Measurements from ENCODE around the gene SLX9.

The SLX9 gene

DNA sequence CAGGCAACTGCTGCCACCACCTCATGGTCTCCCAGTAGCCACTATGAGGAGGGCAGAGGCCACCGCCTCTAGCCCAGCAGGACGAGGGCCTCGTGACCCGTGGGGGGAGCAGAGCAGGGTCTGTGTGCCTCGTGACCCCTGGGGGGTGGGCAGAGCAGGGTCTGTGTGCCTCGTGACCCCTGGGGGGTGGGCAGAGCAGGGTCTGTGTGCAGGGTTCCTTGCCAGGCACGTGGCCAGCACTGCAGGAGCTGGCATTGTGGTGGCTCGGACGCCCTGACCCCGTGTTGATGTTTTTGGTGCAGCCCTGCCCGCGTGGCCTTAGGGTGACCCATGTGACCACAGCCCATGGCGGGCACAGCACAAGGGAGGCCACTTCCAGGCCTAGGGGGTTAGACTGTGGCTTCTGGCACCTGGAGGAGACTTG is 52.8 kb downstream of the SLX9 start:
- DNase-seq, result no peak

DNA sequence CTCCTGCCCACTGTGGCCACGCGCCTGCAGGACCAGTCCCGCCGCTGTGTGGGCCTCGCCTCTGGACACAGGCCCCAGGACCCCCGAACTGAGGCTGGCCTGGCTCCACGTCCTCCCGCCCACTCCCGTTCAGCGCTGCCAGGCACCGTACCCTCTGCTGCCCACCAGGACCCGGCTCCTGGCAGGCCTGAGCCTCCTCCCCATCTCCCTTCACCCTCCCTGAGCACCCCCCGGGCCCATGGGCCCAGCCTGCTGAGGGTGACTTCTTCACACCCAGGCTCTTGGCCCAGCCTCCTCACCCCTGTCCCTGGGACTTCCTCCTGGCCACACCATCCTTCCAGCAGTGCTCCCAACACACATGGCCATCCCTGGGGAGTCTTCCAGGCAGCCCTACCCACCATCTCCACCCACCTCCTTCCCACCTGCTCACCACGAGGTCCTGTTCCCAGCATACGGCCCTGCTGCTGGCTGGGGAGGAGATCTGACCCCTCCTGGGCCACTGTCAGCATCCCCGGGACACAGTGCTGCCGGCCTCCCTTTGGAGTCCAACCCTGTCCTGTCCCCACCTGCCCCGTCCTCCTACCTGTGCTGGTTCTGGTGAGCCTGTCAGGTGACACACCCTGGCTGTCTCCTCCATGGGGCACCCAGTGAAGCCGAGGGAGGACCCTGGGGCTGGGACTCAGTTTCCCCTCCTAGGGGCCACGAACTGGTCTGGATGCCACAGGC is 53.7 kb downstream of the SLX9 start:
- no peak for DNase-seq

- no peak for DNase-seq
These were observed 54.3 kb downstream of the SLX9 start for GRCh38 chr21:44994047-44994694.

DNA sequence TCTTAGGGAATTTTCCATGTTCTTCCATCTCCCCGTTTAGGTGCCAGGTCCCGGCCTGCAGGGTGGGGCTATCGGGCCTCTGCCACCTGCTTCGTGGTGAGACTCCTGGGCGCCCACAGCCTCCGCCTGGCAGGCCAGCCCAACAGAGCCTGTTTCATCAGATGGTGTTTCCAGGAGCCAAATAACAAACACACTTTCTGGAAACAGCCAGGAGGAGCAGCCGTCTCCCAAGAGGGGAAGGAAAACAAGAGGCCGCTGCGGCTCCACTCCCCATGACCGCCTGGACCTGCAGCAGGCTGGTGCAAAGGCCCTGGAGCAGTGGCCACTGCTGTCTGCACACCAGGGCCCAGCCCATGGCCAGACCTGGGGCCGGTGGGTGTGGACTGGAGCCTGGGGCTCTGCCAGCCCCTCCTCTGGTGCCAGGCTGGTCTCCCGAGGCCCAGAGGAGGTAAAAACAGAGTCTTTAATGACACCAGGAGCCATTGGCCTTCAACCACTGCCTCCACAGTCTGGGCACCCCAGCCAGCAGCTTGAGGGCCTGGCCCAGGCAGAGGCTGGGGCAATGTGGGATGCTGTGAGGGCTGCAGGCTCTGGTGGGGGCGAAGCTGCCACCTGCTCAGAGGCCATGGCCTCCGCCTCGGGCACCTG is 55.0 kb downstream of the SLX9 start:
- no peak for DNase-seq

DNA sequence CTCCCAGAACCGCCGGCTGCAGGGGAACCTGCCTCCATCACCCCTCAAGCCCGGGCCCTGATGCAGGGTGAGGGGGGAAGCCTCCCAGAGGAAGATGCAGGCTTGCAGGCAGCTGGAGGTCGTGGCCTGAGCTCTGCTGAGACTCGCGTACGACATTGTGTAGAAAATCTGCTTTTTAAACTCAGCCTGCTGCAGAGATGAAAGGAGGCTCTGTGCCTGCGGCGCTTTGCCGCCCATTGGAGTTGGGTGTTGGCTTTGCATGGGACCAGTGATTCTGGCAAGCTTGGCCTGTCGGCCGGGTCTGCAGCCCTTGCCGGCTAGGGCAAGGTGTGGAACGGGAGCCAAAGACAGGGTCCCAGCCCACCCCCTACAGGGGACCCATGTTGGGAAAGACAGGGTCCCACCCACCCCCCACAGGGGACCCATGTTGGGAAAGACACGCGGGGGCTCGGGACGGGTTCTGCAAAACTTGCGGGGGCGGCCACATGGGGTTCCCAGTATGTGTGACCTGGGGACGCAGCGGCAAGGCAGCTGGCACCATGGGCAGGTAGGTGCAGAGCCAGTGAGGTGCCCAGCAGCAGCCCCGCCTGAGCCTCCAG is 55.6 kb downstream of the SLX9 start:
- no peak for DNase-seq

DNA sequence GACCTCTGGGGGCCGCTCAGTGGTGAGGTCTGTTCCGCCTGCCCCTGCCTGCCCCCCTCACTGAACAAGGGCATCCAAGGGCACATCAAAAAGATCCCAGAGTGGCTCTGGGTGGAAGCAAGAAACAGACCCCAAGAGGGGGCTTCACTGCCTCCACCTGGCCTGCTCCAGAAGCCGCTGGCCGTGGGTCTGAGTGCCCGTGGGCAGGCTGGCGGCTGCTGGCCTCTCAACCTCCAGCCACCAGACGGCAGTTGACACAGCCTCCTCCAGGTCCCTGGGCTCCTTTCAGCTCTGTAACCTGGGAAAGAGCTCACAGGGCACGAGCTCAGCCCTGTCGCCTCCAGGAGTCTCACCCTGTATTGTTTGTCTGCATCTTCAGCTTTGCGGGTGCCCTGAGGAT is 56.3 kb downstream of the SLX9 start:
- DNase-seq, result no peak

- no peak for DNase-seq
These were observed 56.7 kb downstream of the SLX9 start for GRCh38 chr21:44996501-44996921.

DNA sequence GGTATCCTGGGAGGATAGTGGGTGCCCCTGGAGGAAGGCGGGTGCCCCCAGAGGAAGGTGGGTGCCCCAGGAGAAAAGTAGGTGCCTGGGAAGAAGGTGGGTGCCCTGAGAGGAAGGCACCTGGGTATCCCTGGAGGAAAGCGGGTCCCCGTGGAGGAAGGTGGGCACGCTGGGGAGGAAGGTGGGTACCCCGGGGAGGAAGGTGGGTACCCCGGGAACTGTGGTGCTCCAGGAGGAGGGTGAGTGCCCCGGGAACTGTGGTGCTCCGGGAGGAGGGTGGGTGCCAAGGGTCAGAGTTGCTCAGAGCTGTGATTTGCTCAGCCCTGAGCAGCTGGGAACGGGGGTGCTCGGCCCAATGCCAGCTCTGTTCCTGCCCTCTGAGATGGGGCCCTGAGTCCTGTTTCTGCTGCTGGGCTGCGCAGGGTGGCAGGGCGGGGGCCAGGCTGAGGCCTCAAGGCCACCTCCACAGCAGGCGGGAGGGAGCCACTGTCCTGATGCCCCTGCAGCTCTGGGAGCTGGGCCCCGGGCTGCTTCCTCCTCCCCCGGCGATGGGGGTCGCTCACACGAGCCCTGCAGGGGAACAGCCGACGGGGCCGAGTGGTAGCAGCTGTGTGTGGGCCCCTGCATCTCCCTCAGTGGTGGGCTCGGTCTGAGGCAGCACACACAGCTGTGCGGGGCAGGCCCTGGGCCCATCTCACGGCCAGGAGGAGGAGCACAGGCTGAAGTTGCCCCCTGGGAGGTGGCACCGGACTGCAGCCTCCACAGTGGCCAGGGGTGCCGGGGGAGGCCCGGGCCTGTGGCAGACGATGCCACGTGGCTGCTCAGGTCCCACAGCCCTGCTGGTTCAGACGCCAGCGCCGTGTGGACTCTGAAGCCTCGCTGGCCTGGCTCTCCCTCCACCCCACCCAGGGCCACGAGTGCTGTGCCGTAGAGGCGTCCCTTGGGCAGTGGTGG is 57.4 kb downstream of the SLX9 start:
- no peak for DNase-seq

- no peak for DNase-seq
These were observed 58.3 kb downstream of the SLX9 start for GRCh38 chr21:44998086-44998620.

DNA sequence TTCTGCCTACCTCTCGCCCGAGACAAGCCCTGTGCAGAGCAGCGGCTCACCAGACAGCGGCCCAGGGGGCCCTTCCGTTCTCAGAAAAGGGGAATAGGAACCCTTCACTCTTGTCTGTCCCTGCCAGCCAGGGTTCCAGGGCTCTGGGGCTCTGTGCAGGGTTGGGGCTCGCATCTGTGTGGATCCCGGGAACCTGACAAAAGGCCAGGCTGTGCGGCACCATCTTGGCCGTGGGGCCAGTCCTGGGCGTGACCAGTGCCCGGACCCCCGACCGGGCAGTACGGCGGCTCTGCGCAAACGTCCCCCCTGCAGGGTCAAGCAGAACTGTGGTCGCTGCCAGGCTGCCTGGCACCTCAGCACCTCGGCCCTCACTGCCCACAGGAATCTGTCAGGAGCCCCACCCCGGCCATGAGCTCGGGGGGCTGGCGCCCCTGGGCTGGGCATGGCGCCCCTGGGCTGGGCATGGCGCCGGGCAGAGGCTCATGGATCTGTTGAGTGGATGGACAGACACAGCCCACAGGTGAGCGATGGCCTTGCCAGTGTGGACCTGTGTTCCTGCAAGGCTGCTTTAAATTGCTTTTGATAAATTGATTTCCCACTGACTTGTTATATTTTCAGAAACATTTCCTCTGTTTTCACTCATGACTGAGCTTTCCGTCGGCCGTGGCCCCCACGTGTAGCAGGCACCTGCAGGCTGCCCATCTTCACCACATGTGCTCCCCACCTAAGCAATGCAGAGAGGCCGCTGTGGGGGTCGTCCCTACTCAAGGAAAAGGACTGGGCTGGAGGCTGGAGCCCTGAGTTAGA is 59.0 kb downstream of the SLX9 start:
- DNase-seq, result no peak

DNA sequence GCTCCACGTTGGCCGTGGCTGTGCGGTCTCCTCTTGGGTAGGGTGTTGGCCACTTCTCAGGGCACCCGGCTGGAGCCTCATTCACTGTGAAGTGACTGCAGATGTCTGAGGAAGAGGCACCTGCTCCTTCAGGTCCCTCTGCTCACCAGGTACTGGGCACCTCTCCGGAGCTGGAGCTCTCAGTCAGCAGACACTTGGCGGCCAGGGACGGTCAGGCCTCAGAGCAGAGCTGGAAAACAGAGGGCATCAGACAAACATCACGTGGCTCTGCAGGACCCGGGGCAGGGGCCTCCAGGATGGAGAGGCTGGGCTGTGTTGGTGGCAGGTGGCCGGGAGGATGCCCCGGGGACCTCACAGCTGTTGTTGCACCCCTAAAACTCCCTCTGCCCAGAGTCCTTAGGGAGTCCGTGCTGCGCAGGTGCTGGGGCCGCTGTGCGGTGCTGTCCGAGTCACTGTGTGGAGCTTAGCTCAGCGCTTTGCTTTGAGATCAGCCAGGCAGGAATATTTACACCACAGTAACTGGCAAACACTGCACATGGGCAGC is 59.7 kb downstream of the SLX9 start:
- DNase-seq, result no peak

DNA sequence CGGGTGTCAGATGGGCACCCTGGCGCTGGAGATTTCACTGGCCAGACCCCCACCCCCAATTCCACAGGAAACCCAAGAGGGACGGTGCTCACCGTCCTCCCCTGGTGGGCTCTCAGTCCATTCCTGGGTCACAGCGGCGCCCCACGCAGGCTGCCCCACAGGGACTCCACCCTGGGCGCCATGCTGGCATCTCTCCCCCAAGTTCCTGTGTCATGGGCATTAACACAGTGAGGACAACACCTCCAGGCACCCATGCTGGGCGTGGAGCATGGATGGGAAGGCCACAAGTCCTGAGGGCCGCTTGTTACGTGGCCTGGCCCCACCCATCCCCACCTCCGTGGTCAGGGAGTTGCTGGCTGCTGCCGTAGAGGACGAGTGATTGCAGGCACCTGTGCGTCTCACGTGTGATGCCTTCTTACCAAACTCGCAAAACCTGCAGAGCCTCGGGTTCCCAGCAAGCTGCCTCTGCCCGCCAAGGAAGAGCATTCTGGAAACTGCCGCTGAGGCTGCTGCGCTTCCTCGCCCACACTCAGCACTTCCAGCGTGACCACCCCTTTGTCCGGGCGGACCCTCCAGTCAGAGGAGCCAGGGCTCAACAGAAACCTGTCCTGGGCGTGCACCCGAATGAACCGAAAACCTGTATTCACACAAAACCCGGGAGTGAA is 60.3 kb downstream of the SLX9 start:
- DNase-seq, result no peak

GRCh38 chr21:45000637-45001133 is 60.9 kb downstream of the SLX9 start:
- no peak for DNase-seq

DNA sequence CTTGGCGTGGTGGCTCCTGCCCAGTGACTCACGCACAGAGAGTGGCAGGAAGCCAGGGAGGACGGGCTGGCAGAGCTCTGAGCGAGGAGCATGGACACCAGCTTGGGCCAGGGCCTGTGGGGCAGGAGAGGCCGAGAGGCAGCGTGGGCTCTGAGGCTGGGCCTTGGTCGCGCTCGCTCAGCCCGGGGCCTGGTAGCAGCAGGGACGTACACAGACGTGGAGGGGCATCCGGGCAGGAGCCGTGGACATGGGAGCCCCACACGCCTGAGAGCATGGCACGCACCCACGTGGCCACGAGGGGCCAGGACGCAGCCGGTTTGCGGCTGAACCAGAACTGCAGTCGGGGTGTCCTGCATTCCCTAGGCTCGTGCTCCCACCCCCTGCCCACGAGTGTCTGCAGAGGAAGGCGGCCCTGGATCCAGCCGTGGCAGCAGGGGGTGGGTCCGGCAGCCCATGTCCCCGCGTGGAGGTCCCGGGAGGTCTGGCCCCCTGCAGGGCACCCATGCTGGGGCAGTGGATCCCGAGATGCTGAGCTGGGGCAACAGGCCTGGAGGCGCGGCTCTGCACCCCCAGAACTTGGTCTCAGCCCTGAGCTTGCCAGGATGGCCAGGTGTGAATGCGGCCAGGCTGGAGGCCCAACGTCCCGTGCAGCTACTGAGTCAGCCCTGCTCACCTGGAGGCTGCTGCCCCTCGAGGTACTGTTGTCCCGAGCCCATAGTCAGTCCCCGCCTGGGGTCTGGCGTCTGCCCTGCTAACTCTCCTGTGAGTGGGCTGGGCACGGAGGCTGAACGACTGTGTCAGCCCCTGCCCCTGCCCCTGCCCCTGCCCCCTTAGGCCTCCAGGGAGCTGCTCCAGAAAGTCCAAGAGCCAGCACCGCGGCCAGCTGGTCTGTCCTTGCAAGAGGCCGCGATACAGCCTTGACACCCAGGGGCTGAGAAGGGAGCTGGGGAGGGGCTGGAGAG is 61.6 kb downstream of the SLX9 start:
- DNase-seq, result no peak

DNA sequence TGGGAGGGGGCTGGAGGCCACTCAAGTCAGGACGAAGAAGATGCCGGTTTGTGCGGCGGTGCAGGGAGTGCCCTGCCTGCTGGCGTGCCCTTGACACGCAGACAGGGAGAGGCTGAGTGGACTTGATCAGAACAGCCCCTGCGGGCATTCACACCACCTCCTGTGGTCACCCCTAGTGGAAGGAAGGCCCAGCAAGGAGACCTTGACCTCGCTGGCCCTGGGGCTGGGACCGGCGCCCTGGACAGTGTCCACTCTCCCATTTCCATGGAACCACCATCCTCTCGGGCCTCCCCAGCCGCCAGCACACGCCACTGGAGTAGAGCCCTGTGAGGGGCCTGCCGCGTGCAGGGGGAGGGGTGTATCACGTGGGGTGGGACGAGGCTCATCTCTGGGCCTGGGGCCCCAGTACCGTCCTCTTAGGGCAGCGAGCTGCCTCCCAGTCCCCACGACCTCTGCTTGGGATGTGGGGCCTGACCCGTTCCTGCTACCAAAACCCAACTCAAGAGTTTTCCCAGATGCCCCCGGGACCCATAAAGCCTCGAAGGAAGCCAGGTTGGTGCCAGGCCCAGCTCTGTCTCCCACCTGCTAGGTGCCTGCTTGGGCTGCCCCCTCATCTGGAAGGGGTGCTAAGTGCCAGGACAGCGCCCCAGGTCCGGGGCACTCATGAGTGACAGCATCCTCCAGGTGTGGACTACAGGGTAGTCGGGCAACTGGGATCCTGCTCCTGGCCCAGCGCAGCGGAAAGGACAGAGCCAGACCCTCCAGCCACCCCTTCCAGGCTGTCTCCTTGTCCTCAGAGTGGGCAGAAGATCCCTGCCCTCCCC is 62.8 kb downstream of the SLX9 start:
- DNase-seq, result no peak

DNA sequence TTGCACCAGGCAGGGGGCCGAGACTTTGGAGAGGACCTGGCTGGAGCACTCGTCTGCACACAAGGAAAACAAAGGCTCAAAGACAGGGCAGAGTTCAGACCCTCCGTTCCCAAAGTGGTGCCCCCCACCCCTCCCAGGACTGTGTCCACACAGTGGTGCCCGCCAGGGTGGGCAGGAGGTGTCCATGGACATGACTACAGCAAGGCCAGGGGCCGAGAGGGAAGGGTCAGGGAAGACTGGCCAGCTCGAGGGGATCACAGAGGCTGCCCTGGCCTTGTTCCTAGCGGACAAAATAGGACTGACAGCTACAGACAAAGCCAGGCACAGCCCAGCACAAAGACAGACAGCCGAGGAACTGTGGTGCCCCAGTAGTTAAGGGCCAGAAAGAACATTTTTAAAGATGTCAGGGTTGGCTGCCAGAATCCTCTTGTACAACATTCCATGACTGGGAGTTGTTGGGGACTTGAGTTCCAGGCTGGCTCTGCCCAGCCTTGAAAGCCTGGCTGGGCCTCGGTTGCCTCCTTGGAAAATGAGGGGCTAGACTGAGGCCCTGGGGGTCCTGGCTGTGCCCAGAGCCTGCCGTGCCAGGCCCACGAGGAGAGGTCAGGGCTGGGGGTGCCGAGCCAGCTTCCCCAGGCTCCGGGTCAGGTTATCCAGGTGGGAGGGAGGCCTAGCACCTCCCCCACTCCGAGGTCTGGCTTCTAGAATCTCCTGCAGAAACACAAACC is 63.7 kb downstream of the SLX9 start:
- no peak for DNase-seq

DNA sequence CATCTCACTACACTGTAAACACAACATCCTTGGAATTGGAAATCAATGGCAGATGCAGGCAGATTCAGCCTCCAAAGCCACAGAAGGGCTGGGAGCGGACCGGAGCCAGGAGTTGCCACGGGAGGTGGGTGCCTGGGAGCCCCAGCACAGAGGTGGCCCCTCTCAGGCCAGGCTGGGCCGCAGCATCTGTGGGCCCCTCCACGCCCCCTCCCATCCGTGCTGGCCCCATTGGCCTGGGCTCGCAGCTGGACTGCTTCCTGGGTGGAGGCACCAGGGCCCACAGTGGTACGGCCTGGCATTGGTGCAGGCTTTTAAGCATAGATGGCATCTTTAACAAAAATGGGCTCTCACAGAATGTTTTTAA is 64.2 kb downstream of the SLX9 start:
- no peak for DNase-seq

Data from suppressor macrophage treated with lipopolysaccharide for 1 hour (primary cell).